HEK293 (cell line): ENCODE data around the gene IFI6.

Source experiments
- CTCF ChIA-PET: fragments of 350-600 bp; formaldehyde crosslinking; extraction: SDS; loops from one replicate; lab custom pipeline; 2021; ENCODE audit warnings: antibody characterized with exemption; lab: Yijun Ruan, JAX
- POLR2A ChIA-PET: fragments of 300-600 bp; formaldehyde crosslinking; extraction: SDS; loops from one replicate; lab custom pipeline; 2020; ENCODE audit warnings: antibody characterized with exemption, inconsistent platforms; lab: Yijun Ruan, JAX
- H3K27ac ChIP-seq: fragments of 200-500 bp; sonication (Bioruptor generic); 2 replicates; pipeline ENCODE4 v1.5.1; 2014; ENCODE audit warnings: low read depth, low read length, control low read depth, inconsistent platforms; ENCODE audit errors: extremely low read depth
- H3K36me3 ChIP-seq, 2 experiments: fragments of 200-500 bp in 1 of 2; sonication (Bioruptor generic) in 1 of 2; 1 replicate in 1 of 2; 2 replicates in 1 of 2; pipeline ENCODE4 v1.5.1; 2014 to 2017; ENCODE audit warnings: inconsistent platforms in 2 of 2, low read length in 2 of 2; ENCODE audit not compliant: control insufficient read depth in 2 of 2, insufficient read depth in 1 of 2
- H3K4me1 ChIP-seq: fragments of 200-500 bp; sonication (Bioruptor generic); 2 replicates; pipeline ENCODE4 v1.5.1; 2014; ENCODE audit warnings: mild to moderate bottlenecking, low read length, inconsistent platforms; ENCODE audit not compliant: control insufficient read depth, insufficient read depth
- H3K4me3 ChIP-seq: 2 replicates; pipeline ENCODE4 v1.5.1; 2011; ENCODE audit warnings: low read depth, mild to moderate bottlenecking, control low read depth, low read length, moderate library complexity
- H3K9me3 ChIP-seq: fragments of 200-500 bp; sonication (Bioruptor generic); 2 replicates; pipeline ENCODE4 v1.5.1; 2014; ENCODE audit warnings: low read depth, low read length, inconsistent platforms; ENCODE audit not compliant: control insufficient read depth, insufficient read depth
- SCRT2 ChIP-seq: fragments of 450-650 bp; formaldehyde crosslinking; IDR thresholded peaks from 2 replicates; pipeline ENCODE4 v1.5.1; 2016; ENCODE audit warnings: missing biosample characterization, missing genetic modification characterization
- ZBTB17 ChIP-seq: fragments of 450-650 bp; formaldehyde crosslinking; IDR thresholded peaks from 2 replicates; pipeline ENCODE4 v1.5.1; 2016; ENCODE audit warnings: missing biosample characterization, missing genetic modification characterization
- ZBTB48 ChIP-seq: fragments of 450-650 bp; formaldehyde crosslinking; IDR thresholded peaks from 2 replicates; pipeline ENCODE4 v1.5.1; 2016; ENCODE audit warnings: missing biosample characterization, missing genetic modification characterization
- ZBTB8A ChIP-seq: fragments of 450-650 bp; formaldehyde crosslinking; IDR thresholded peaks from 2 replicates; pipeline ENCODE4 v1.5.1; 2016; ENCODE audit warnings: missing biosample characterization, missing genetic modification characterization
- ZFHX2 ChIP-seq: fragments of 450-650 bp; formaldehyde crosslinking; conservative IDR thresholded peaks from 2 replicates; pipeline ENCODE4 v1.5.1; 2016; ENCODE audit warnings: missing biosample characterization, missing genetic modification characterization
- ZNF114 ChIP-seq: fragments of 450-650 bp; formaldehyde crosslinking; IDR thresholded peaks from 2 replicates; pipeline ENCODE4 v1.5.0; 2017; ENCODE audit warnings: missing biosample characterization, missing genetic modification characterization
- ZNF146 ChIP-seq: fragments of 450-650 bp; formaldehyde crosslinking; IDR thresholded peaks from 2 replicates; pipeline ENCODE4 v1.5.1; 2016; ENCODE audit warnings: missing biosample characterization, missing genetic modification characterization
- ZNF175 ChIP-seq: fragments of 450-650 bp; formaldehyde crosslinking; IDR thresholded peaks from 2 replicates; pipeline ENCODE4 v1.5.1; 2016; ENCODE audit warnings: missing biosample characterization, missing genetic modification characterization
- ZNF2 ChIP-seq: fragments of 450-650 bp; formaldehyde crosslinking; IDR thresholded peaks from 2 replicates; pipeline ENCODE4 v1.5.1; 2016; ENCODE audit warnings: missing biosample characterization, missing genetic modification characterization
- ZNF223 ChIP-seq: fragments of 450-650 bp; formaldehyde crosslinking; IDR thresholded peaks from 2 replicates; pipeline ENCODE4 v1.5.1; 2016; ENCODE audit warnings: missing biosample characterization, missing genetic modification characterization
- ZNF274 ChIP-seq, 2 experiments: fragments of 200-500 bp in 1 of 2; fragments of 450-650 bp in 1 of 2; sonication (Bioruptor generic) in 1 of 2; formaldehyde crosslinking in 1 of 2; IDR thresholded peaks; 2 replicates each; pipeline versions ENCODE4 v1.5.1 to v1.6.1; 2014 to 2016; ENCODE audit warnings: borderline replicate concordance in 1 of 2, inconsistent platforms in 1 of 2, low read length in 1 of 2, missing biosample characterization in 1 of 2, missing genetic modification characterization in 1 of 2
- ZNF311 ChIP-seq: fragments of 450-650 bp; formaldehyde crosslinking; IDR thresholded peaks from 2 replicates; pipeline ENCODE4 v1.5.1; 2017; ENCODE audit warnings: missing biosample characterization, missing genetic modification characterization, borderline replicate concordance
- ZNF529 ChIP-seq: fragments of 450-650 bp; formaldehyde crosslinking; IDR thresholded peaks from 2 replicates; pipeline ENCODE4 v1.5.1; 2017; ENCODE audit warnings: missing genetic modification characterization, missing biosample characterization; ENCODE audit not compliant: insufficient replicate concordance
- ZNF658 ChIP-seq: fragments of 450-650 bp; formaldehyde crosslinking; IDR thresholded peaks from 2 replicates; pipeline ENCODE4; 2016; ENCODE audit warnings: missing biosample characterization, missing genetic modification characterization
- TF ChIP-seq, protein P1 (sequence below): fragments of 450-650 bp; formaldehyde crosslinking; IDR thresholded peaks from 2 replicates; pipeline ENCODE4 v1.5.1; 2016; ENCODE audit warnings: missing biosample characterization, missing genetic modification characterization

Gene IFI6

DNA sequence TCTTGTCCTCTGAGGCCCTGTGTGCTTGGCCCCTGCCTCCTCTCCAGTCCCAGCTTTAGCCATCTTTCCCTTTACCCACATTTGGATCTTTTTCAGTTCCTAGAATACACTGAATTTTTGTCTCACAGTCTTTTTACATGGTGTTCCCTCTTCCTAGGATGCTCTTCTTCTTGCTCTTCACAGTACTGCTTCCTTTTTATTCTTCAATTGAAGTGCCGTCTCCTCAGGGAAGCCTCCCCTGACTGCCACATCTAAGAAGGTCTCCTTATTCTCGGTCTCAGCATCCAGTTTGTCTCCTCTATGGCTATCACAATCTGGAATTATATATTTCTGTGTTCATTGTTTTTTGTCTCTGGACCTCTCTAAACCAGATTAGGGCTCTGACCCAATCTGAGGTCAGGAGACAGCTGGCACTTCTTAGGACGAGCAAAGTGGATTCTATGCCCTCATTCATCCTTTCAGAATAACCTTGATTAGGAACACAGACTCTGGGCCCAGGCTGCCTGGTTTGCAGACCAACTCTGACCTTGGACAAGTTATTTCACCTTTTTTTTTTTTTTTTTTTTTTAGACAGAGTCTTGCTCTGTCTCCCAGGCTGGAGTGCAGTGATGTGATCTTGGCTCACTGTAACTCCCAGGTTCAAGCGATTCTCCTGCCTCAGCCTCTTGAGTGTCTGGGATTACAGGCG is 33.8 kb downstream of the IFI6 start:
- no peaks in the 10 kb centered on the region for H3K9me3 ChIP-seq
- H3K36me3 ChIP-seq = no peaks in the 10 kb centered on the region
- H3K4me3 ChIP-seq = no peak overlapping the region
- CTCF ChIA-PET = interaction anchor here (0.9 to 2.1 kb wide), 5 partner anchors 9 to 31 kb away, joined by 3 to 8 read pairs (median 6); no protein-coding TSS in a partner anchor
- no peak overlapping the region for H3K27ac ChIP-seq
- H3K4me1 ChIP-seq = no peaks in the 10 kb centered on the region
- TF ChIP-seq SCRT2 (no peak), ZBTB17 (tag by site-specific recombination) (peak; percentile 45; the same call in 1 of the 2 replicates)
- POLR2A ChIA-PET = interaction anchor here (0.7 kb wide), 1 partner anchor 135 kb away, joined by 3 read pairs; the partner anchor contains the start of gene STX12

DNA sequence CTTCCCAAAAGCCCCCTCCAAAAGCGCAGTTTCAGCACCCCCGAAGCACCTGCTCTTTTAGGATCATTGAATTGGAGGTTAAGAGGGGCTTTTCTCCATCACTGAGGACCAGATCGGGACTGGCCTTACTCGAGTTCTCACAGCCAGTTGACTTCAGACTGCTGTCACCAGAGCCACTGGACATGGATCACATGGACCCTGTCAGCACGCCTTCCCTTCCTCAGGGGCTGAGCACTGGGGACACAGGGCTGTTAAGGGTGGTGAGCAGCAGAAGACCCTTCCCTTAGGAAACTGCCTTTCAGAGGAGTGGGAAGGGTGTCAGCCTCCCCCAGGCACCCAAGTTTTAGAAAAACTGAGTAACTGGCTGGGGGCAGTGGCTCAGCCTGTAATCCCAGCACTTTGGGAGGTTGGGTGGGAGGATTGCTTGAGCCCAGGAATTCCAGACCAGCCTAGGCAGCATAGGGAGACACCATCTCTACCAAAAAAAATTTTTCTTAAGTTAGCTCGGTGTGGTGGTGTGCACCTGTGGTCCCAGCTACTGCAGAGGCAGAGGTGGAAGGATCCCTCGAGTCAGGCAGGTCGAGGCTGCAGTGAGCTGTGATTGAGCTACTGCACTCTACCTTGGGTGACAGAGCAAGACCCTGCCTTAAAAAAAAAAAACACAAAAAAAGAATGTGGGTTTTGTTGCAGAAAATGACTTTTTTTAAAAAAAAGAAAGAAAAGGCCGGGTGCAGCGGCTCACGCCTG is 36.4 kb downstream of the IFI6 start:
- no peak overlapping the region for H3K4me3 ChIP-seq
- no peaks in the 10 kb centered on the region for H3K36me3 ChIP-seq
- ChIA-PET CTCF (no interaction called here), POLR2A (no interaction called here)
- no peaks in the 10 kb centered on the region for H3K9me3 ChIP-seq
- no peaks in the 10 kb centered on the region for H3K4me1 ChIP-seq
- TF ChIP-seq ZBTB48 (tag by site-specific recombination) = no peak
- TF ChIP-seq ZBTB8A (tag by site-specific recombination) = no peak
- TF ChIP-seq ZFHX2 (tag by site-specific recombination) = 0 out of 2 replicates have a peak, but pooled peaks have one; percentile 9
- no peak overlapping the region for H3K27ac ChIP-seq

DNA sequence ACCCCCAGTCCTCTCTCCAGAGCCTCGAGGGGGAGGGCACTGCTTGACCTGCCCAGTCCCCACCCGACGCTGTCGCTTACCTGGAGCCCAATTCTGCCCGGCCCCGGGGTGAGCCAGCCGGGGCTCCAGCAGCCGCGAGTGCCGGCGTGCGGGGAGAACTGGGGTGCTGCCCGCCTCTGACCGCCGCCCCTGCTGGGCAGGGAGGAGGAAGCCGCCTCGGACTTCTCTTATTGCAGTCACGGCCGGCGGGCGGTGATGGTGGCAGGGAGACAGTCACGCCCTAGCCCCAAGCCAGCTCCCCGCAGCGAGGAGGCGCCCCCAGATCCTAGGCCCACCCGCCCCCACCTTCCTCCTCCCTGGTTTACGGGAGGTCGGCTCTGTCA is 37.0 kb downstream of the IFI6 start, which contains the start of gene FGR:
Gene FGR, minus strand, starts transcription at position 201 of the 383 bp plus-strand sequence. CDS start 11,269 bp downstream, outside the sequence.
- no peaks in the 10 kb centered on the region for H3K36me3 ChIP-seq
- no peak within 1 kb of the TSS for H3K4me3 ChIP-seq
- H3K4me1 ChIP-seq = no peaks in the 10 kb centered on the region
- POLR2A ChIA-PET = interaction anchor here (0.5 kb wide), 1 partner anchor 1013 kb away, joined by 3 read pairs; the partner anchor contains the start of gene RNU11
- no peaks in the 10 kb centered on the region for H3K9me3 ChIP-seq
- no peak for TF ChIP-seq ZNF529
- no peak for TF ChIP-seq ZNF274 (IDR thresholded peaks at IDR 0.05; ENCODE audit: low read length)
- TF ChIP-seq ZNF274 (tag by site-specific recombination; IDR thresholded peaks at IDR 0.05; ENCODE audit: borderline replicate concordance) = no peak
- no peak for TF ChIP-seq ZNF658
- TF ChIP-seq ZNF2 (tag by site-specific recombination) = no peak
- no peak for TF ChIP-seq ZNF175 (tag by site-specific recombination)
- no peak for TF ChIP-seq ZNF146 (tag by site-specific recombination)
- no peak for TF ChIP-seq ZNF223 (tag by site-specific recombination)
- no peak for TF ChIP-seq ZNF311 (tag by site-specific recombination)
- no peak for TF ChIP-seq ZNF114 (tag by site-specific recombination)
- no peak within 1 kb of the TSS for H3K27ac ChIP-seq
- CTCF ChIA-PET = no interaction called here

DNA sequence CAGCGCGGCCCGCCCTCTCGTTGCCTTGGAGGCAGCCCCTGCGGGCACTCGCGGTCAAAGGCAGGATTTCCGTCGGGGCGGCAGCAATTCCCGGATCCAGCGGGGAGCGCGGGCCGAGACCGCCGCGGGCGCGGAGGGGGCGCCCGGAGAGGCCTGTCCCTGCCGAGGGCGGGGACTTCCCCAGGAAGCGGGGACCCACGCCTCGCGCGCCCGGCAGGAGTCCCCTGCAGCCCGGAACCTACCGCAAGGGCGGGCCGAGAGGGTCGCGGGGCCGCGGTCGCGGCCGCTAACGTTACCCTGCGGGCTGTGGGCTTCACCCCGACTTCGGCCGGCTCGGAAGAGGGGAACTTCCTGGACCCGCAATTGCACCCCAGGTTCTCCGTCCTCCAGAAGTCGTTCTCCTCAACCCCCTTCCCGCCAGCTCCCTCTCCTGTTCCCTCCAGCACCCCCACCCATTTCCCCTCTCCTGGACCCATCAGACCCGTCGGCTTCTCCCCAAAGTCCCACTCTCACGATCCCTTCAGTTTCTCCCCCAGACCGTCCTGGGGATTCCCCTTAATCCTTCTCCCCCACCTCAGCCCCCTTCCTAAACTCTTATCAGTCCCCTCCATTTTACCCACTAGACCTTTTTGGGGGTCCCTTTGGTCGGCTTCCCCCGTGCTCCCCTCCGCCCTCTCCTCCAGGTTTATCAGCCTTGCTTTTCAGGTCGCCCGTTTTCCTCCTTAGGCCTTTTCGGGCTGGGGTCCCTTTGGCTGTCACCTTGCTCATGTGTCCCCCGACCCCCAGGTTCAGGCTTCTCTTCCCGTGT is 37.6 kb downstream of the IFI6 start:
- Histone ChIP-seq H3K4me3 (no peak overlapping the region), H3K27ac (no peak overlapping the region), H3K4me1 (no peaks in the 10 kb centered on the region), H3K9me3 (no peaks in the 10 kb centered on the region), H3K36me3 (no peaks in the 10 kb centered on the region)
- ChIA-PET POLR2A (interaction anchor here (0.5 kb wide), 1 partner anchor 1014 kb away, joined by 3 read pairs; the partner anchor contains the start of gene RNU11), CTCF (no interaction called here)
- TF ChIP-seq, protein P1, sequence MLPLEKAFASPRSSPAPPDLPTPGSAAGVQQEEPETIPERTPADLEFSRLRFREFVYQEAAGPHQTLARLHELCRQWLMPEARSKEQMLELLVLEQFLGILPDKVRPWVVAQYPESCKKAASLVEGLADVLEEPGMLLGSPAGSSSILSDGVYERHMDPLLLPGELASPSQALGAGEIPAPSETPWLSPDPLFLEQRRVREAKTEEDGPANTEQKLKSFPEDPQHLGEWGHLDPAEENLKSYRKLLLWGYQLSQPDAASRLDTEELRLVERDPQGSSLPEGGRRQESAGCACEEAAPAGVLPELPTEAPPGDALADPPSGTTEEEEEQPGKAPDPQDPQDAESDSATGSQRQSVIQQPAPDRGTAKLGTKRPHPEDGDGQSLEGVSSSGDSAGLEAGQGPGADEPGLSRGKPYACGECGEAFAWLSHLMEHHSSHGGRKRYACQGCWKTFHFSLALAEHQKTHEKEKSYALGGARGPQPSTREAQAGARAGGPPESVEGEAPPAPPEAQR (tag by site-specific recombination) = no peak
